NCI-H1092 (cell line): ENCODE data around the gene BMS1.
"Not testable (repeated sequence)": the region's sequence is repeated elsewhere in the genome, so short reads cannot be mapped to it uniquely, and the experiment has no call there.

Experiments used
- DNase-seq: peaks from one replicate; lab custom pipeline; 2025; lab: John Stamatoyannopoulos, UW

The BMS1 gene

DNA sequence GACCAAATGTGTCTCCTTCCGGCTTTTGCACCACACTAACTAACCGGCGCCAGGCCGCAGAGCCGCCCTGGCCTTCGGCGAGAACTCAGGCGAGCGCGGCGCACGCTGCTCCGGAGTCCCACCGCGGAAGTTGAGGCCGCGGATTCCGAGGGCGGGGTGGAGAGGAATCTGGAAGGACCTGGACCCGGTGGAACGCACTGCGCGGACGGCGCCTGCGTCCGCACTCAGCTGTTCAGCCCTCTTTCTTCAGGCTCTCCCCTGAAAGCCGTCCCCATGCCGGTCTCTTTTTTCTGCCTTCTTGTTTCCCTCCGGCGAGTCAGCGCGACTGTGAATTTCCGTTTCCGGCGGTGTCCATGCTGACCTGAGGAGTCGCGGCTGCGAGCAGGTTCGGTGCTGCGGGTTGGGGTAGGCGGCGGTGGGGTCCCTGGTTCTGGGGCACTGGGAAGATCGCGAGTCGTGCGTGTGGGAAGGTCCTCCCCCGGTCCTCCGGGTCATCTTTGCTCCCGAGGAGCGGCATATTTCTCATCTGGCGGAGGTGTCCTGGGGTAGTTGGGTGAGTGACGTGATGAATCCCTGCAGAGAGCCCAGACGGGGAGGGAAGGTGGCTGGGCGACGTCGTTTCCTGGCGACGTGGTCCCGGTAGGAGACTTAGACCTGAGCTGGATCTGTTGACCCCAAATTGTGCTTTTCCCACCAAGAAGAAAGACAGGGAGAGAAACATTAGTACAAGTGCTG lies at the start of gene BMS1:
TSS of gene BMS1 (plus strand) at position 350 of the 735 bp plus-strand sequence. CDS start 1,600 bp downstream, outside the sequence.
- peak; percentile 88 for DNase-seq

DNA sequence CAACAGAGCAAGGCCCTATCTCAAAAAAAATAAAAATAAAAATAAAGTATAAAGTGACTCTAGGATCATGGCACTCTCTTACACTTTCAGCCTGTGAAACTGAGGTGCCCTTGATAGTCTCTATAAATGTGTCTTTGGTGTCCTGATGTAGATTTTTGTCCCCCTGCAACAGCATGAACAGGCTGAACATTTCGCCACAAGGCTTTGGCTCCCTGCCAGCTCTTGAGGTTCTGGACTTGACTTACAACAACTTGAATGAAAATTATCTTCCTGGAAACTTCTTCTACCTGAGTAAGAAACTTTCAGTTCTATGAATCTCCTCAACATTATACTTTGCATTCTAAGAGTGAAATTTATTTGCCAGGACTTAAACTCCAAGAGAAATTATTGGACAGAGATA lies 48.1 kb upstream of the BMS1 start:
- no peak for DNase-seq

DNA sequence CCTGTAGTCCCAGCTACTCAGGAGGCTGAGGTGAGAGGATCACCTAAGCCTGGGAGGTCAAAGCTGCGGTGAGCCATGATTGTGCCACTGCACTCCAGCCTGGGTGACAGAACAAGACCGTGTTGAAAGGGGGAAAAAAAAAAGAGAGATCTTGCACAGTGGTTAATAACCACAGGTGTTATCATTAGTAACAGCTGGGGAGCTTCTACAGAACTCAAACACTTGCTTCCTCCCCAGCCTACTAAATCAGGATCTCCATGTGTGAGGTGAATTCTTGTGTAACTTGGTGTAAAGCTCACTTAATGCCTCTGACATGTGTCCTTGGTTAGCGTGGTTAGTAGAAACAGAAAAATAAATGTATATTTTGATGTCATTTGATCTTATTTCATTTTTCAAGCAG lies 43.9 kb upstream of the BMS1 start:
- no peak for DNase-seq

DNA sequence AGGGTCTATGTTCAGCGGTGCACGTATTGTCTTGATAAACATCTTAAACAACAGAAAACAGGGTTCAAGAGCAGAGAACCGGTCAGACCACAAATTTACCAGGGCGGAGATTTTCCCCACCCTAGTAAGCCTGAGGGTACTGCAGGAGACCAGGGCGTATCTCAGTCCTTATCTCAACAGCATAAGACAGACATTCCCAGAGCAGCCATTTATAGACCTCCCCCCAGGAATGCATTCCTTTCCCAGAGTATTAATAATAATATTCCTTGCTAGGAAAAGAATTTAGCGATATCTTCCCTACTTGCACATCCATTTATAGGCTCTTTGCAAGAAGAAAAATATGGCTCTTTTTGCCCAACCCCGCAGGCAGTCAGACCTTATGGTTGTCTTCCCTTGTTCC lies 41.1 kb upstream of the BMS1 start:
- not testable (repeated sequence) for DNase-seq

- DNase-seq, result no peak
Measured at GRCh38 chr10:42743697-42744096, 38.9 kb upstream of the BMS1 start.

DNA sequence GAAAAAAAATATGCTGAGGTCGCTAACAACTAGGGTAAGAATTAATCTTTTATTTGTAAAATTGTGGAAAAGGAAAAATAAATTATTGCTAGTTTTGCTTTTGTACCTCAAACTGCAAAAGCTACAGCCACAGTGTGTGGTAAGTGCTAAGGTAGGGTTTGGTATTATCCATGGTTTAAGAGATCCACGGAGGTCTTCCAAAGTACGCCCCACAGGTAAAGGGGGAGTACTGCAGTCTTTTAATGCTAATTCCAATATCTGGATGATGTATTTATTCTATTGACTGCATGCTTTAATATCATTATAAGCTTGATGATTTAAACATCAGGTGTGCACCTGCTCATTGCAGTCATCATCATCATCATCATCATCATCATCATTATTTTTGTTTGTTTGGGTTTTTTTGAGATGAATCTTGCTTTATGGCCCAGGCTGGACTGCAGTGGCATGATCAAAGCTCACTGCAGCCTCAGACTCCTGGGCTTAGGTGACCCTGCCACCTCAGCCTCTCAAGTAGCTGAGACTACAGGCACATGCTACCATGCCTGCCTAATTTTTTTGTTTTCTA lies 38.4 kb upstream of the BMS1 start:
- DNase-seq, result no peak

DNA sequence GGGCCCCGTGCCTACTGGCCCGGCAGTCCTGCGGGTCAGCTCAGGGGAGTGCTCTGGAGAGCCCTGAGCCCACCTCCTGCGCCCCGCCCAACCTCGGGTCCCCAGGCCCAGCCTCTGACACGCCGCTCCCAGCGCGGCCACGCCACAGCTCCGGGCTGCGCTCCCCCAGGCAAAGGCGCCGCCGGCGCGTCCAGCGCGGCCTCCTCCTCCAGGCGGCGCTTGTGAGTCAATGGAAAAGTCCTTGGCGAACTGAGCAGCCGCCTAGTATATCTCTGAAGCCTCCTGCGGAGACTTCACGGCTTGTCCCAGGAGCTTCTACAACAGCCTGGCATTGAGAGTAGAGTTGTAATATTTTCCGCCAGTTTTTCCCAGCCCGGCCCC lies 29.5 kb upstream of the BMS1 start:
- peak; percentile 26 for DNase-seq

DNA sequence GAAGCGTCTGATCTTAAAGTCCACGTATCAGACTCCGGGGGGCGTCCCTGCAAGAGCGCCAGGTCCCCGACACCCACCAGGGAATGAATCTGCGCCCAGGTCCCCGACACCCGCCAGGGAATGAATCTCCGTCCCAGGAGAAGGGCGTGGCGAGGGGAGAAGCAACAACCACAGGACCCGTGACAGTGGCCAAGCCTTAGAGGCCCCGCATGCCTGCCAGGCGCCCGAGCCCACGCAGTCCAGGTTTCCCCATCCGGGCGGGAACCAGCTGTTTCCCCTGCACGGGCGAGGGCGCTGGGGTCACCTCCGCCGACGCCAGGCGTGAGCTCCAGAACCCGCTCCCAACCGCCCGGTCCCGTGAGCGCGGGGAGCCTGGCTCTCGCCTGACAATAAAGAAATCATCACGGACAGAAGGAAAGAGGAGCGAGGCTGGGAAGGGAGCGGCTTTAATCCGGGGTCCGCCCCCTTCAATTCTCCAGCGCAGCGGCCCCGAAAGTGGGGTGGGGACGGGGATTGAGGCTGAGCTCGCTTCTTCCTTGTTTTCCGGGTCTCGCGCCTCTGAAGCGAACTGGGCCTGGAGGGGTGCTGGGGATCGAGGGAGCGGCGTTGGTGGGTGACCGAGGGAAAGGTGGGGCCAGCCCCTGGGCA lies 29.0 kb upstream of the BMS1 start:
- no peak for DNase-seq

DNA sequence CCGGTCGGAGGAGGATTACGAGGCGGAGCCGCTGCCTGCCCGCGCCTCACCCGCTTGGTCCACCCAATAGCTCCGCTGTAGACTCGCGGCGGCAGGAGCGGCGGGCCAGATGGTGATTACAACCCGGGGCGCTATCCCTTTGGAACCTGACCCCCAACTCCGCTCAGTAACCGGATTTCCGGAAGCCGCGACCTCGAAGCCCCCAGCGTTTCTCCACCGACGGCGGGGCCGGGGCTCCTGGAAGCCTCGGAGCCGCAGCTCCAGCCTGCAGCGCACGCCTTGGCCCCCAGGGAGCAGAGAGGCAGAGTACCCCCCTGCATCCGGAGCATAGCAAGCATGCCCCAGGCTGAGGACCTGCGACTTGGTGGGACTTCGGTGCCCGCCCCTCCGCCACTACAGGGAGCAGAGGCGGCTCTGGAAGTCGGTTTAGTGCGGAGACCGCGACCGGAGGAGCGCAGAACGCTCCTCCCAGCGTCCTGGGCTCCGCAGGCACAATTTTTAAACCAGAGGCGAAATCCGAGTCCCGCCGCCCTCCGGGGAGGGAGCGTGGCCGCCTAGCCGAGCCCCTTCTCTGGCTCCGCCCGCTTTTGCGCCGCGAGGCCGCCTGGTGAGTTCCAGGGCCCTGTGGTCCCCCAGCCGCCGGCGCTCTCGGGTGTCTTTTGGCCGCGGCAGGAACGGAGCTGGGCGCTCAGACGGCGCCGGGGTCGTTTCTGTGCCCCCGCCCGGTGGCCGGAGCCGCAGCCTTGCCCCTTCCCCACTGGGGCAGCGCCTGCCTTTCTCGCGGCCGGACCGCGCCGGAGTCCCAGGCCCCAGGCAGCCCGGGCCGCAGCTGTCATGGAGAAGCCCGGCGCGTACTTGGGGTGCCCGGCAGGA lies 28.2 kb upstream of the BMS1 start:
- no peak for DNase-seq

GRCh38 chr10:42755028-42755451 lies 27.6 kb upstream of the BMS1 start:
- no peak for DNase-seq

- no peak for DNase-seq
Measured at GRCh38 chr10:42755556-42756093, 27.0 kb upstream of the BMS1 start.

- no peak for DNase-seq
Measured at GRCh38 chr10:42767906-42768305, 14.7 kb upstream of the BMS1 start.

GRCh38 chr10:42768581-42769152 lies 13.9 kb upstream of the BMS1 start:
- no peak for DNase-seq

GRCh38 chr10:42769173-42769572 lies 13.4 kb upstream of the BMS1 start:
- DNase-seq, result no peak

DNA sequence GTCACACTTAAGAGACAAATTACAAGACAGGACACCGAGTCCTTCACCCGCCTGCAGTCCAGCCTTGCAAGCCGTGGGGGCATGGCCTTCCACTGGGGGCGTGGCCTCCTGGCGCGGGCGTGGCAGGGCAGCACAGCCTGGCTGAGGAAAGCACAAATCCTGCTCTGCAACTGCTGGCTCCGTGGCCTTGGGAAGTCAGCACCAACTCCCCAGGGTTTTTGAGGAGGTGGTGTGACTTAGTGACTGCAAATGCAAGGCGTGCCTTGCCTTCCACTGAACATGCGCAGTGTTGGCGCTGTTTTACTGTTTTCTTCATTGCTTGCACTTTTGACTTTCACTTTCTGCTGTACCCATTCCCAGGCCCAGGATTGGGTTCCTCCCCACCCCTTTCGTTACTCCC lies 12.9 kb upstream of the BMS1 start:
- no peak for DNase-seq

GRCh38 chr10:42776681-42777080 lies 5.9 kb upstream of the BMS1 start:
- no peak for DNase-seq

DNA sequence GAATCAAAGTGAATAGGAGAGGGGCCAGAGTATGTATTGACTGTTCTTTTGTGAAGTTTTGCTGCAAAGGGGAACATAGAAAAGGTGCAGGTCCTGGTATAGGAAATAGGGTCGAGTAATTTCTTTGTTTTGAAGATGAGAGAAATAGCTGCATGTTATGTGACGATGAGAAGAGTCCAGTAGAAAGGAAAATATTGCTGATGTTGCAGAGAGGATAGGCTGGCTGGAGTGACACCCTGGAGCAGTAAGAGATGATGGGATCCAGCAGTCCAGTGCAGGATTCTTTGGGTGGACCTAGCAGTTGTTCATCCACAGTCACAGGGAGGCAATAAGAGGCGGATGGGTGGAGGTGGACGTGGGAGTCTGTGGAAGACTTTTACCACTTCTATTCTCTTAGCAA lies 2.1 kb upstream of the BMS1 start:
- DNase-seq, result no peak

GRCh38 chr10:42781893-42782445 lies 626 bp upstream of the BMS1 start:
- DNase-seq, result no peak

- DNase-seq, result peak; percentile 6
Measured at GRCh38 chr10:42783181-42783549, 570 bp downstream of the BMS1 start.

- DNase-seq, result no peak
Measured at GRCh38 chr10:42785759-42786158, 3.2 kb downstream of the BMS1 start.

- DNase-seq, result no peak
Measured at GRCh38 chr10:42790835-42791234, 8.2 kb downstream of the BMS1 start.

DNA sequence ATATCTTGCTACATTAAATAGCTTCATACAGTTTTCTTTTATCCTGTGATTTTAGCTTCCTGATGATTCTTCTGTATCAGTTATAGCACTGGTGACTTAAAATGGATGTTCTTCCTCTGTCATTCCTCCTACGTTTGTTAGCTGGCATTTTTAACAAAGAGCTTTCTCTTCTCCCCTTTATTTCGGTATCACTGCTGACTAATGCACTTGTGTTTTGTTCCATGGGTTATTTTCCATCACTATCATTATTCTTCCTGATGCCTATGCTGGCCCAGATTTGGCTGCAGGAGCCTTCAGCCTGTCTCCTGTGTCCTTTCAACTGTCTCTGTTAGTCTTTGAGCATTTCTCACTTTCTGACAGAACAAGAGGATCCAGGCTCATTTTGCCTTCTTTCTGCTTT lies 13.1 kb downstream of the BMS1 start:
- DNase-seq, result no peak
